DOHH2 (cell line): ENCODE results near the gene CAPN12.

Experiments
- H3F3A ChIP-seq: fragments of 200-600 bp; sonication (generic), shearing (Covaris generic); 2 replicates; pipeline ENCODE4 v1.6.0; 2016; ENCODE audit warnings: antibody characterized with exemption, mild to moderate bottlenecking; ENCODE audit not compliant: control insufficient read depth, insufficient read depth
- H3K27ac ChIP-seq: fragments of 200-600 bp; sonication (generic); 2 replicates; pipeline ENCODE4 v1.5.1; 2014; ENCODE audit warnings: low read depth, mild to moderate bottlenecking, low read length, moderate library complexity
- H3K27me3 ChIP-seq: fragments of 200-600 bp; sonication (generic); 2 replicates; pipeline ENCODE4 v1.6.1; 2014; ENCODE audit warnings: mild to moderate bottlenecking, low read length, mixed read lengths; ENCODE audit not compliant: control insufficient read depth
- H3K36me3 ChIP-seq: fragments of 200-600 bp; sonication (generic); 2 replicates; pipeline ENCODE4 v1.6.1; 2014; ENCODE audit warnings: mild to moderate bottlenecking, low read length, moderate library complexity, mixed read lengths; ENCODE audit not compliant: control insufficient read depth
- H3K4me1 ChIP-seq: fragments of 200-600 bp; sonication (generic); 2 replicates; pipeline ENCODE4 v1.6.1; 2014; ENCODE audit warnings: mild to moderate bottlenecking, low read length, mixed read lengths; ENCODE audit not compliant: control insufficient read depth
- H3K4me2 ChIP-seq: fragments of 200-600 bp; sonication (generic); 2 replicates; pipeline ENCODE4 v1.6.0; 2014; ENCODE audit warnings: mild to moderate bottlenecking, low read length, moderate library complexity
- H3K4me3 ChIP-seq: fragments of 200-600 bp; sonication (generic); 2 replicates; pipeline ENCODE4 v1.5.1; 2014; ENCODE audit warnings: mild to moderate bottlenecking, low read length, mixed read lengths
- H3K79me2 ChIP-seq: fragments of 200-600 bp; sonication (generic); 2 replicates; pipeline ENCODE4 v1.6.1; 2014; ENCODE audit warnings: mild to moderate bottlenecking, low read length, mixed read lengths; ENCODE audit not compliant: control insufficient read depth
- H3K9me2 ChIP-seq: fragments of 200-600 bp; sonication (generic); replicated peaks from 2 replicates; pipeline ENCODE4 v1.6.1; 2014; ENCODE audit warnings: mild to moderate bottlenecking, low read length, mixed read lengths; ENCODE audit not compliant: control insufficient read depth
- H3K9me3 ChIP-seq: fragments of 200-600 bp; sonication (generic); 2 replicates; pipeline ENCODE4 v1.6.1; 2014; ENCODE audit warnings: antibody characterized with exemption, low read length, mixed read lengths; ENCODE audit not compliant: control insufficient read depth, insufficient read depth
- H4K20me1 ChIP-seq: fragments of 200-600 bp; sonication (generic); 2 replicates; pipeline ENCODE4 v1.6.0; 2014; ENCODE audit warnings: low read depth, mild to moderate bottlenecking, antibody characterized with exemption, low read length, moderate library complexity; ENCODE audit not compliant: control insufficient read depth, insufficient read depth
- EZH2phosphoT487 ChIP-seq: fragments of 200-600 bp; sonication (generic); IDR thresholded peaks from 2 replicates; pipeline ENCODE4 v1.6.1; 2017; ENCODE audit warnings: borderline replicate concordance, mild to moderate bottlenecking, antibody characterized with exemption, low read length, moderate library complexity, mixed read lengths
- TF ChIP-seq, protein P1 (sequence below): fragments of 200-600 bp; sonication (generic); IDR thresholded peaks from one replicate; pipeline ENCODE4 v1.5.1; 2014; ENCODE audit warnings: antibody characterized with exemption, mild to moderate bottlenecking, low read depth, low read length; ENCODE audit not compliant: poor library complexity, severe bottlenecking

Gene CAPN12

GRCh38 chr19:38710928-38711725 lies 33.1 kb downstream of the CAPN12 start:
- no peaks in the 10 kb centered on the region for H3K79me2 ChIP-seq
- no peak overlapping the region for H3K27ac ChIP-seq

DNA sequence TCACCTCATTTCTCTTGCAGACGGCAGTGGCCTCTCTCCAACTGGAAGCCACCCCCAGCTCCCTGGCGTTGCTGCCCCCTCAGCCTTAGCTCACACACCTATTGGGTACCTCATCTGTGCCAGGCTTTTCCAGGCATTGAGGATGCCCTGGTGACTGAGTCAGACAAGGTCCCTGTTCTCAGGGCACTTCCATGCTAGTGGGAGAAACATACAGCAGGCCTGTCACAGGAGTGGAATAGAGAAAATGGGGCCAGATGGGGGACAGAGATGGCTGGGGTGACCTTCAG lies 33.9 kb downstream of the CAPN12 start:
- no peaks in the 10 kb centered on the region for H3K9me3 ChIP-seq
- no peaks in the 10 kb centered on the region for H4K20me1 ChIP-seq
- H3K27me3 ChIP-seq = no peaks in the 10 kb centered on the region
- H3K4me1 ChIP-seq = no peaks in the 10 kb centered on the region
- no peaks in the 10 kb centered on the region for H3F3A ChIP-seq
- no peak overlapping the region for H3K27ac ChIP-seq
- no peaks in the 10 kb centered on the region for H3K9me2 ChIP-seq
- no peak for TF ChIP-seq EZH2phosphoT487
- TF ChIP-seq, protein P1, sequence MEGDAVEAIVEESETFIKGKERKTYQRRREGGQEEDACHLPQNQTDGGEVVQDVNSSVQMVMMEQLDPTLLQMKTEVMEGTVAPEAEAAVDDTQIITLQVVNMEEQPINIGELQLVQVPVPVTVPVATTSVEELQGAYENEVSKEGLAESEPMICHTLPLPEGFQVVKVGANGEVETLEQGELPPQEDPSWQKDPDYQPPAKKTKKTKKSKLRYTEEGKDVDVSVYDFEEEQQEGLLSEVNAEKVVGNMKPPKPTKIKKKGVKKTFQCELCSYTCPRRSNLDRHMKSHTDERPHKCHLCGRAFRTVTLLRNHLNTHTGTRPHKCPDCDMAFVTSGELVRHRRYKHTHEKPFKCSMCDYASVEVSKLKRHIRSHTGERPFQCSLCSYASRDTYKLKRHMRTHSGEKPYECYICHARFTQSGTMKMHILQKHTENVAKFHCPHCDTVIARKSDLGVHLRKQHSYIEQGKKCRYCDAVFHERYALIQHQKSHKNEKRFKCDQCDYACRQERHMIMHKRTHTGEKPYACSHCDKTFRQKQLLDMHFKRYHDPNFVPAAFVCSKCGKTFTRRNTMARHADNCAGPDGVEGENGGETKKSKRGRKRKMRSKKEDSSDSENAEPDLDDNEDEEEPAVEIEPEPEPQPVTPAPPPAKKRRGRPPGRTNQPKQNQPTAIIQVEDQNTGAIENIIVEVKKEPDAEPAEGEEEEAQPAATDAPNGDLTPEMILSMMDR = no peak
- no peak overlapping the region for H3K4me3 ChIP-seq
- H3K4me2 ChIP-seq = no peak overlapping the region
- no peaks in the 10 kb centered on the region for H3K79me2 ChIP-seq
- peaks cover 72% of the 10 kb centered on the region for H3K36me3 ChIP-seq

More at GRCh38 chr19:38710928-38711725, 33.1 kb downstream of the CAPN12 start:
- no peaks in the 10 kb centered on the region for H3K27me3 ChIP-seq
- H3K4me2 ChIP-seq = no peak overlapping the region
- H3K9me3 ChIP-seq = no peaks in the 10 kb centered on the region
- H3K9me2 ChIP-seq = no peaks in the 10 kb centered on the region
- H3K36me3 ChIP-seq = peaks cover 64% of the 10 kb centered on the region
- H3K4me3 ChIP-seq = no peak overlapping the region
- no peaks in the 10 kb centered on the region for H3F3A ChIP-seq
- H4K20me1 ChIP-seq = no peaks in the 10 kb centered on the region
- TF ChIP-seq EZH2phosphoT487 = no peak
- H3K4me1 ChIP-seq = no peaks in the 10 kb centered on the region

GRCh38 chr19:38709671-38710415 lies 34.4 kb downstream of the CAPN12 start:
- no peaks in the 10 kb centered on the region for H3F3A ChIP-seq
- no peaks in the 10 kb centered on the region for H3K9me2 ChIP-seq
- peaks cover 76% of the 10 kb centered on the region for H3K36me3 ChIP-seq
- no peak overlapping the region for H3K4me2 ChIP-seq
- no peaks in the 10 kb centered on the region for H3K4me1 ChIP-seq
- no peak overlapping the region for H3K27ac ChIP-seq
- TF ChIP-seq EZH2phosphoT487 = no peak
- TF ChIP-seq, protein P1 = no peak
- no peaks in the 10 kb centered on the region for H3K79me2 ChIP-seq
- no peak overlapping the region for H3K4me3 ChIP-seq
- no peaks in the 10 kb centered on the region for H4K20me1 ChIP-seq
- H3K27me3 ChIP-seq = no peaks in the 10 kb centered on the region
- H3K9me3 ChIP-seq = no peaks in the 10 kb centered on the region

DNA sequence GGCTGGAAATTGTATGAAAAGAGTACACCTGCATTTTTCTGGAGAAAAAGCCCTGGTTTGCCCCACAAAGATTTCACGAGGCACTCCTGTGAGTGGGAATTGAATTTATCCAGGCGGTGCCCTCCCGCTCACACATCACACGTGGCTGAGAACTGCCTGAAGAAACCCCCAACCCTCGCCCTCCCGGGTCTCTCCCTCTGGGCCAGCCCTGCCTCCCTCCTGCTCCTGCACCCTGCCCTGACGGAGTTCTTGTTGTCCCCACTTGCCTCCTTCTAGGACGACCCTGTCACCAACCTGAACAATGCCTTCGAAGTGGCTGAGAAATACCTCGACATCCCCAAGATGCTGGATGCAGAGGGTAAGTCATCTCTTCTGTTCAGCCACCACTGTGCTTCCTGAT lies 35.2 kb downstream of the CAPN12 start:
- Histone ChIP-seq H4K20me1 (no peaks in the 10 kb centered on the region), H3K4me2 (no peak overlapping the region), H3K27ac (no peak overlapping the region), H3K36me3 (peaks cover 76% of the 10 kb centered on the region), H3K4me3 (no peak overlapping the region), H3K9me2 (no peaks in the 10 kb centered on the region), H3K9me3 (no peaks in the 10 kb centered on the region), H3K4me1 (no peaks in the 10 kb centered on the region), H3K27me3 (no peaks in the 10 kb centered on the region), H3K79me2 (no peaks in the 10 kb centered on the region), H3F3A (no peaks in the 10 kb centered on the region)
- TF ChIP-seq, protein P1 = no peak
- no peak for TF ChIP-seq EZH2phosphoT487
